ENCODE data around the gene DLGAP3.
"Not testable (repeated sequence)": the region's sequence is repeated elsewhere in the genome, so short reads cannot be mapped to it uniquely, and the experiment has no call there.

The DLGAP3 gene

DNA sequence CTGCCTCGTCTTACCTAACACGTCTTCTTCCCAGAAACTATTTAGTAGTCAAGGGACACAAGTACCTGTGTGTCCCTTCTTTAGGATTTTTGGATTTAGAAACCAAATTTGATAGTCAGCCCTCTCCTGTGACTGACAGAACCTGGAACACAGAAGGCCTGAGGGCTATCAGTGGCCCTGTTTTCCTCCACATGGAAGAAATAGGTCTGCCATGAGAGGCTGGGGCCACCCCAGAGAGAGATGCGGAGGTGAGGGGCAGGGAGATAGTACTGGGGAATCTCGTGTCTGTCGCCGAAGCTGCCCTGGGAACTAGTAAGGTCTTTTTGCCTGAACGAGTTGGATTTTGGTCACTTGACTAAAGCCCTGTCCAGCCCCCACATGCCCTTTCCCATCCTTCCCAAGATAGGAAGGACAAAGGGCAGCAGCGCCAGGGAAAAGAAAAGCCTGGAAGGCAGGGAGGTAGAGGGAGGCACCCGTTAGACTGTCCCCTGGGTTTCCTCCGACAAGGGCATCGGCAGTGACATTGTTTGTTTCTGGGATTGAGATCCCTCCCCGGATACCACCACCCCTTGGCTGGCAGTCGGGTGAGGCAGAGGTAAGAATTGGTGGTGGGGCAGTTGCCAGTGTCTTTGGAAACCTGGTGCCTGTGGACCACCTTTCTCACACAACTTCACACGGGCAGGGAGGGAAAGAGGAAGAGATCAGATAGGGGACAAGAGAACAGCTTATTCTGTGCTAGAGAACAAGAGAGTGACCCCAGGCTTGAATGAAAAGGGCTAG, 89.7 kb downstream of the DLGAP3 start:
- no peaks in the 10 kb centered on the region for H3K36me3 ChIP-seq (ENCODE audit: insufficient read depth, low read length)
- H3K9ac ChIP-seq (ENCODE audit: low read depth, low read length), result no peak overlapping the region
- no peaks in the 10 kb centered on the region for H3K9me3 ChIP-seq (ENCODE audit: control insufficient read depth, insufficient read depth, low read length)
- H3K4me1 ChIP-seq (ENCODE audit: insufficient read depth, low read length), result peaks cover 25% of the 10 kb centered on the region

DNA sequence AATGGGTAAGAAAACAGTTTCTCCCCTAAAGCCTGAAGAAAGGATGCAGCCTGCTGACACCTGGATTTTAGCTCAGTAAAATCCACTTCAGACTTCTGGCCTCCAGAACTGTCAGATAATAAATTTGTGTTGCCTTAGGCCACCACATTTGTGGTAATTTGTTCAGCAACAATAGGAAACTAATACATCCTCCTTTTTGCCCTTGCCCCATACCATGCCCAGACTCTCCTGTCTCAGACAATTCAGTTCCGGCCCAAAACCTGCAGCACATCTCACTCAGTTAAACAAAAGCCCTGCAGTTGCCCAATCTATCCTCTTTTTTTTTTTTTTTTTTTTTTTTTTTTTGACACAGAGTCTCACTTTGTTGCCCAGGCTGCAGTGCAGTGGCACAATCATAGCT, 95.7 kb downstream of the DLGAP3 start:
- H3K9me3 ChIP-seq (ENCODE audit: control insufficient read depth, insufficient read depth, low read length), result no peaks in the 10 kb centered on the region
- H3K36me3 ChIP-seq (ENCODE audit: insufficient read depth, low read length), result no peaks in the 10 kb centered on the region
- H3K4me1 ChIP-seq (ENCODE audit: insufficient read depth, low read length), result peaks cover 3% of the 10 kb centered on the region; the same call in 1 of the 2 replicates
- no peak overlapping the region for H3K9ac ChIP-seq (ENCODE audit: low read depth, low read length)

DNA sequence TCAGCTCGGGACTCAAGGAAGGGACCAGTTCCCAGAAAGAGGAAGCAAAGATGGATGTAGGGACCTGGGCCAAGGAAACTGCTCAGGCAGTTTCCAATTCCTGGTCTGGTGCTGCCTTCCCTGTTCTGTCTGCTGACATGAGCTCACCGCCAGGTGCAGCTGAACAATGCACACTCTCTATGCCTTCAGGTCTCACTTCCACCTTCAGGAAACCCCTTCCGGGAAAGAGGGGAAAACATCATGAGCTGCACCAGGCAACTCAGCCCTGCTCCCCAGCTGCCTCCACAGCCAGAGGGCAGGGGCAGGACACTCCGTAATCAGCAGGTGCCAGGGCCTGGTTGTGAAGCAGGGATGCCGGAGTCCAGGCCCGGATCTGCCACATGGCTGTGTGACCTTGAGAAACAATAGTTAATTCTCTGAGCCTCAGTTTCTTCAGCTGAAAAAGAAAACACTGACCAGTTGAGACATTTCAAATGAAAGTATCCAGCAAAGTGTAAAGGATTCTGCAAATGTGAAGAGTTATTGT, 97.7 kb downstream of the DLGAP3 start:
- Histone ChIP-seq H3K9ac (ENCODE audit: low read depth, low read length) (no peak overlapping the region), H3K4me1 (ENCODE audit: insufficient read depth, low read length) (peaks cover 3% of the 10 kb centered on the region; the same call in 1 of the 2 replicates), H3K36me3 (ENCODE audit: insufficient read depth, low read length) (no peaks in the 10 kb centered on the region), H3K9me3 (ENCODE audit: control insufficient read depth, insufficient read depth, low read length) (no peaks in the 10 kb centered on the region)

DNA sequence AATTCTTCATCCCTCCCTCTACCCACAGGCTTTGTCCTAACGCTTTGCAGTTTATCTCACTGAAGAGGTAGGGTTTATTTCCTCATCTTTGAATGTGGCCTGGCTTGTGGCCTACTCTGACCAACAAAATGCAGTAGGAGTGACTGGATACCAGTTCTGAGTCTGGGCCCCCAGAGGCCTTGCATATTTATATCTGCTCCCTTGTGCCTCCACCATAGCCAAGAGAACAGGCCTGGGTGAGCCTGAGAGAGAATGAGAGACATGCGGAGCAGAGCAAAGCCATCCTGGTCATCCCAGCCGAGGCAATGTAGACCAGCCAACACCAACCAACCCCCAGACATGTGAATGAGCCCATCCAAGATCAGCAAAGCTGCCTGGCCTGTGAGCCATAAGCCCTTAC, 100.2 kb downstream of the DLGAP3 start:
- H3K4me1 ChIP-seq (ENCODE audit: insufficient read depth, low read length), result no peaks in the 10 kb centered on the region
- H3K9me3 ChIP-seq (ENCODE audit: control insufficient read depth, insufficient read depth, low read length), result no peaks in the 10 kb centered on the region
- H3K9ac ChIP-seq (ENCODE audit: low read depth, low read length), result no peak overlapping the region
- H3K36me3 ChIP-seq (ENCODE audit: insufficient read depth, low read length), result no peaks in the 10 kb centered on the region

DNA sequence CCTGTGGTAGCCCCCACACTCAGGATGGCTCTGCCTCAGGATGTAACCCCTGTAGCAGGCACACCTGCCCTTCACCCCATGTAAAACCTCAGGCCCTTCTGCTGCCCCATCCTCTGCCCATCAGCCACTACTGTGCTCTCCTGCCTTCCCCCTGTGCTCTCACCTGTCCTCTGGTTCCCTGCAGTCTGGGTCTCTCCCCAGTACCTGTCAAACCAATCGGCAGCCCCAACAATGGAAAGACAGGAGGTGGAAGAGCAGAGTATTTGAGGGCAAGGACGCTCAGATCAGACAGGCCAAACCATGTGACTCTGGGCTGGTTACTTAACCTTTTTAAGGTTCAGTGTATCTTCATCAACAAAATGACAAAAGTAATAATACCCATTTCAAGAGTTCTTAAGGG, 100.8 kb downstream of the DLGAP3 start:
- Histone ChIP-seq H3K36me3 (ENCODE audit: insufficient read depth, low read length) (no peaks in the 10 kb centered on the region), H3K4me1 (ENCODE audit: insufficient read depth, low read length) (no peaks in the 10 kb centered on the region), H3K9me3 (ENCODE audit: control insufficient read depth, insufficient read depth, low read length) (no peaks in the 10 kb centered on the region), H3K9ac (ENCODE audit: low read depth, low read length) (no peak overlapping the region)

DNA sequence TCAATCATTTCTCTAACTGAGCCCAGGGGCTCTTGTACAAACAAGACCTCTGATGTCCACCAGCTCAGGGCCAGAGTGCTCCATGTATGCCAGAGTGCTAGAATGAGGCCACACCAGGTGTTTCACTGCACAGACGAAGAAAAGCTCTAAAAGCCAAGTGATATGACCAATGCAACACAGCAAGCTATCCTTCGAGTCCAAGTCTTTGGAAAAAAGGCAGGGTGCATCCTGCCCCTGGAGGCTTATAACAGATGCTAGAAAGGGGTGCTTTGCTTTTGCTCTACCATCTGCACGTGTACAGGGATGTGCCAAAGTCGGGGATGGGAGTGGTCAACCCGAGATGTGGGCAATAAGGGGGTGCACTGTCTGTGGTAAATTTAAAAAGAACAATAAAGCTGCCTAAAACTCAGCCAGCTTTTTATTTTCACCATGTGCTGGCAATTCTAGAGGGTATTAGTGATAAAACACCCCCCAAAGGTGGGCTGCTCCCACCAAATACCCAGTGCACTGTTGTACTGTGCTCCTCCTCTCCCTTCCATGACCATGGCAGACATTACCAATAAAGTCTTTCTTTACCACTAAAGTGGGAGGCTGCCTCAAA, 102.0 kb downstream of the DLGAP3 start:
- no peaks in the 10 kb centered on the region for H3K36me3 ChIP-seq (ENCODE audit: insufficient read depth, low read length)
- no peaks in the 10 kb centered on the region for H3K4me1 ChIP-seq (ENCODE audit: insufficient read depth, low read length)
- no peak overlapping the region for H3K9ac ChIP-seq (ENCODE audit: low read depth, low read length)
- no peaks in the 10 kb centered on the region for H3K9me3 ChIP-seq (ENCODE audit: control insufficient read depth, insufficient read depth, low read length)

DNA sequence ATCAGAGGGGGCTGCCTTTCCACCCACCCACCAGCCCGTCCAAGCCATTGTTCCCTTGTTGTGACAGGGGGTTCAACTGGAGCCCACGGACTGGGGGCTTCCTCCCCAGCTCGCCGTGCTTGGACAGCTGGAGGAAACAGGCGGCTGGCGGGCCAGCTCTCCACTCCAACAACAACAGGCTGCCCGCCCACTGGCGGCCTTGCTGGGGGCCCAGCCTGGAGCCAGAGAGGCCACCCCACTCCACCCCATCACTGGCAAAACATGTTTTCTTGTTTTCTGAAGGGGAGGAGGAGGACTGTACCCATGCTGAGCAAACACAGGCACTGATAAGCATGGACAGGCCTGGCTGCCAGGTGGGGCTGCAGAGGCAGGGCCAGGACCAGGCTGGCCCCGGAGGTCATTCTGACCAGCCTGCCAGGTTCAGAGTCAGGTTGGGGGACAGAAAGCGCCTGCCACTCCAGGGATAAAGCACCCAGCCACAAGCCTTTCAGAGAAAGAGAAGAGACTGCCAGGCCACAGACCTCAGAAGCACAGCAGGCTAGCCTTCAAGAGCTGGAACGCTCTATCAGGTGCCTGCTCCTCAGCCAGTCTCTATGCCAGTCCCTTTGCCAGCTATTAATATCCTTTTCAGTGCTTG, 103.9 kb downstream of the DLGAP3 start:
- H3K9me3 ChIP-seq (ENCODE audit: control insufficient read depth, insufficient read depth, low read length), result no peaks in the 10 kb centered on the region
- H3K4me1 ChIP-seq (ENCODE audit: insufficient read depth, low read length), result no peaks in the 10 kb centered on the region
- no peak overlapping the region for H3K9ac ChIP-seq (ENCODE audit: low read depth, low read length)
- H3K36me3 ChIP-seq (ENCODE audit: insufficient read depth, low read length), result no peaks in the 10 kb centered on the region

DNA sequence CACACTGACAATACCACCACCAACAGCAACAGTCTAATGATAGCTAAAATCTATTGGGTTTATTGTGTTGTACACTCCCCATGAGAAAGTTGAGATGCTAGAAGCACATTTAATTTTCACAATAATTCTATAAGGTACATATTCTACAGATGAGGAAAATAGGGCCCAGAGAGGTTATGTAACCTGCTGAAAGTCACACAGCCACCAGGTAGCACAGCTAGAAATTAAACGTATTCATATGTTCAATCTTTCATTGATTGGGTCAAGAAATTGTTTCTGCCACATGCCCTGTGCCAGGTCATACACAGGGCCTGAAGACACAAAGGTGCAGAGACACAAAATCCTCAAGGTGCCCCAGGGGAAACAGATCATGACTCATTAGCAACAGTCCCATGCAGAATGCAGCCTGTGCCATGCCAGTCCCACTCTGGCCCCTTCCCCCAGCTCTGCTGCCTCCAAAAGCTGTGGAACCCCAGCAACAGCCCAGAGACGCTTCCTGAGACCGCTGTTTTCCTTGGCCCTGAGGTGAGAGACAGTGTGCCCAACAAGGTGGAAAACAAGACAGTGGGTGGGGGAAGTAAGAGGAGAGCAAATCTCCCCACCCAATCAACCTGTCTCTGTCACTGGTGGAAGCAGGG, 104.5 kb downstream of the DLGAP3 start:
- H3K9me3 ChIP-seq (ENCODE audit: control insufficient read depth, insufficient read depth, low read length), result no peaks in the 10 kb centered on the region
- H3K9ac ChIP-seq (ENCODE audit: low read depth, low read length), result no peak overlapping the region
- no peaks in the 10 kb centered on the region for H3K4me1 ChIP-seq (ENCODE audit: insufficient read depth, low read length)
- H3K36me3 ChIP-seq (ENCODE audit: insufficient read depth, low read length), result no peaks in the 10 kb centered on the region

DNA sequence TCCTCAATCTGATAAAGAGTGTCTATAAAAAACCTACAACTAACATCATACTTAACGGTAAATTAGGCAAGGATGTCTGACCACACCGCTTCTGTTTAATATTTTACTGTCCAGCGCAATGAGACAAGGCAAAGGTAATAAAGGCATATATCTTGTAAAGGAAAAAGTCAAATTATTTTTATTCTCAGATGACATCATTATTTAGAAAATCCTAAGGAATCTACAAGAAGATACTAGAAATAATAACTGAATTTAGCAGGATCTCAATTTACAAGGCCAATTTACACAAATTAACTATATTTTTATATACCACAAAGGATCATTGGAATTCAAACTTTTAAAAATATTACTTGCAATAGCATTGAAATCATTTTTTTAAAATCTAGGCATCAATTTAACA, 107.2 kb downstream of the DLGAP3 start:
- Histone ChIP-seq H3K9ac (ENCODE audit: low read depth, low read length) (no peak overlapping the region), H3K9me3 (ENCODE audit: control insufficient read depth, insufficient read depth, low read length) (no peaks in the 10 kb centered on the region), H3K4me1 (ENCODE audit: insufficient read depth, low read length) (no peaks in the 10 kb centered on the region), H3K36me3 (ENCODE audit: insufficient read depth, low read length) (no peaks in the 10 kb centered on the region)

DNA sequence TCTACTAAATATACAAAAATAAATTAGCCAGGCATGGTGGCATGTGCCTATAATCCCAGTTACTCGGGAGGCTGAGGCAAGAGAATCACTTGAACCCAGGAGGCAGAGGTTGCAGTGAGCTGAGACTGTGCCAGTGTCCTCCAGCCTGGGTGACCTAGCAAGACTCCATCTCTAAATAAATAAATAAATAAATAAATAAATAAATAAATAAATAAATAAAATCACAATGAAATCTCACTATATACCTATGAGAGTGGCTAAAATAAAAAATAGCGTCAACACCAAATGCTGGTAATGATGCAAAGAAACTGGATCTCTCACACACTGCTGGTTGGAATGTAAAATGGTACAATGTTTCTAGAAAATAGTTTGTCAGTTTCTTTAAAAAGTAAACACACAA, 110.6 kb downstream of the DLGAP3 start:
- not testable (repeated sequence) for H3K9ac ChIP-seq (ENCODE audit: low read depth, low read length); H3K36me3 ChIP-seq (ENCODE audit: insufficient read depth, low read length); H3K9me3 ChIP-seq (ENCODE audit: control insufficient read depth, insufficient read depth, low read length)

DNA sequence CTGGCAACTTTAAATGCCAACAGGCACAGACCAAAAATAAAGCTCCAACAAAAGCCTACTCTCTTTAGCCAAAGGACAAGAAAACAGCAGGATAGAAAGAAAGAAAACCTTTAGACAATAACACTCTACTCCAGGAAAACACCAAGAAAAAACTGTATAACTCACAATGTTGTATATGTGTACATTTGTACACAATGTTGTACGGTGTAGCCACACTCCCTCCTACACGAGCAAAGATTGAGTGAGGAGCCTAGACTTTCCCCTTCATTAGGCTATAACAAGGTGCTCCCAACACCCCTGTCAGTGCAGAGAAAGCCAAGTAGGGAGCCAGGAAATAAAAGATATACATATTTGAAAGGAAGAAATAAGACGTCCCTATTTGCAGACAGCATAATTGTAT, 112.7 kb downstream of the DLGAP3 start:
- Histone ChIP-seq H3K4me1 (ENCODE audit: insufficient read depth, low read length) (no peaks in the 10 kb centered on the region), H3K36me3 (ENCODE audit: insufficient read depth, low read length) (no peaks in the 10 kb centered on the region), H3K9me3 (ENCODE audit: control insufficient read depth, insufficient read depth, low read length) (no peaks in the 10 kb centered on the region), H3K9ac (ENCODE audit: low read depth, low read length) (no peak overlapping the region)

More for the DNA sequence above, 110.6 kb downstream of the DLGAP3 start:
- H3K4me1 ChIP-seq (ENCODE audit: insufficient read depth, low read length), result not testable (repeated sequence)

DNA sequence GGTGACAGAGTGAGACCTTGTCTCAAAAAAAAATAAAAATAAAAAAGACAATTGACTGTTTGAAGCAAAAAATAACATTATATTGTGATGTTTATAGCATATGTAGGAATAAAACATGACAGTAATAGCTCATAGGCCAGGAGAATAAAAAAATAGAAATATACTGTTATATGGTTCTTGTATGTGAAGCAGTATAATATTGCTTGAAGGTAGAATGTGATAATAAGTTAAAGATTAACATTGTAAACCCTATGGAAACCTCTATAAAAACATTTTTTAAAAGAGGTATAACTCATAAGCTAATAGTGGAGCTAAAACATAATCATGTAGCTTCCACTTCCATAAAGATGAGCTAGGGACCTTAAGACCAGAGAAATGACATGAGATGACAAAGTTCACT, 113.1 kb downstream of the DLGAP3 start:
- Histone ChIP-seq H3K4me1 (ENCODE audit: insufficient read depth, low read length) (no peaks in the 10 kb centered on the region), H3K9me3 (ENCODE audit: control insufficient read depth, insufficient read depth, low read length) (no peaks in the 10 kb centered on the region), H3K36me3 (ENCODE audit: insufficient read depth, low read length) (no peaks in the 10 kb centered on the region), H3K9ac (ENCODE audit: low read depth, low read length) (no peak overlapping the region)
